Kidney epithelial cell (primary cell): ENCODE measurements around the gene NHSL1. TPM values are rescaled to one million over a fixed set of nuclear protein-coding genes. Genes with fewer than 3 reads are reported as not detected.

Source experiments
- DNase-seq: peaks from one replicate; pipeline ENCODE4 v3.0.0-alpha.2; 2010; ENCODE audit warnings: low read depth
- H3K27me3 ChIP-seq: 2 replicates; pipeline ENCODE4 v1.6.0; 2011; ENCODE audit warnings: low read length; ENCODE audit not compliant: control insufficient read depth, insufficient read depth
- H3K36me3 ChIP-seq: 2 replicates; pipeline ENCODE4 v1.5.1; 2011; ENCODE audit warnings: low read length; ENCODE audit not compliant: control insufficient read depth, insufficient read depth
- H3K4me3 ChIP-seq: 2 replicates; pipeline ENCODE4 v1.5.1; 2011; ENCODE audit warnings: low read depth, mild to moderate bottlenecking, control low read depth, low read length
- CTCF ChIP-seq: IDR thresholded peaks from 2 replicates; pipeline ENCODE4 v1.5.1; 2011; ENCODE audit warnings: mild to moderate bottlenecking, moderate library complexity, low read length, control low read depth, inconsistent platforms; ENCODE audit not compliant: insufficient read depth, poor library complexity, severe bottlenecking
- total RNA-seq: library from RNA; depleted of rRNA; stranded (reverse); fragments of >200 nt; gene quantifications from 2 replicates; pipeline ENCODE4 v1.2.3, GENCODE V29; 2015

The NHSL1 gene
- total RNA-seq, 1 donor from 2014 or later: 11.5 TPM

- H3K36me3 ChIP-seq: no peaks in the 10 kb centered on the region
- TF ChIP-seq CTCF: no peak
- H3K4me3 ChIP-seq: no peak overlapping the region
- no peak for DNase-seq
- no peaks in the 10 kb centered on the region for H3K27me3 ChIP-seq
Observed at GRCh38 chr6:138461647-138462046, 37.6 kb downstream of the NHSL1 start.

- Histone ChIP-seq H3K27me3 (no peaks in the 10 kb centered on the region), H3K36me3 (no peaks in the 10 kb centered on the region), H3K4me3 (no peak overlapping the region)
- no peak for DNase-seq
- no peak for TF ChIP-seq CTCF
Observed at GRCh38 chr6:138456401-138456790, 42.9 kb downstream of the NHSL1 start.

- no peaks in the 10 kb centered on the region for H3K36me3 ChIP-seq
- no peak overlapping the region for H3K4me3 ChIP-seq
- TF ChIP-seq CTCF: no peak
- H3K27me3 ChIP-seq: no peaks in the 10 kb centered on the region
- DNase-seq: no peak
Observed at GRCh38 chr6:138455746-138456400, 43.4 kb downstream of the NHSL1 start.

- DNase-seq: no peak
- Histone ChIP-seq H3K36me3 (no peaks in the 10 kb centered on the region), H3K27me3 (no peaks in the 10 kb centered on the region), H3K4me3 (no peak overlapping the region)
- no peak for TF ChIP-seq CTCF
Observed at GRCh38 chr6:138454981-138455706, 44.1 kb downstream of the NHSL1 start.

- no peak for DNase-seq
- H3K27me3 ChIP-seq: no peaks in the 10 kb centered on the region
- no peak for TF ChIP-seq CTCF
- H3K4me3 ChIP-seq: no peak overlapping the region
- no peaks in the 10 kb centered on the region for H3K36me3 ChIP-seq
Observed at GRCh38 chr6:138451043-138451442, 48.3 kb downstream of the NHSL1 start.
